DMS53 treated with DMSO at 0.1 percent for 48 hours (cell line): Measurements from ENCODE around the gene ZFAND3.

Experiments
- DNase-seq: peaks from one replicate; lab custom pipeline; 2025; ENCODE audit not compliant: unreplicated experiment; lab: John Stamatoyannopoulos, UW

ZFAND3 gene

DNA sequence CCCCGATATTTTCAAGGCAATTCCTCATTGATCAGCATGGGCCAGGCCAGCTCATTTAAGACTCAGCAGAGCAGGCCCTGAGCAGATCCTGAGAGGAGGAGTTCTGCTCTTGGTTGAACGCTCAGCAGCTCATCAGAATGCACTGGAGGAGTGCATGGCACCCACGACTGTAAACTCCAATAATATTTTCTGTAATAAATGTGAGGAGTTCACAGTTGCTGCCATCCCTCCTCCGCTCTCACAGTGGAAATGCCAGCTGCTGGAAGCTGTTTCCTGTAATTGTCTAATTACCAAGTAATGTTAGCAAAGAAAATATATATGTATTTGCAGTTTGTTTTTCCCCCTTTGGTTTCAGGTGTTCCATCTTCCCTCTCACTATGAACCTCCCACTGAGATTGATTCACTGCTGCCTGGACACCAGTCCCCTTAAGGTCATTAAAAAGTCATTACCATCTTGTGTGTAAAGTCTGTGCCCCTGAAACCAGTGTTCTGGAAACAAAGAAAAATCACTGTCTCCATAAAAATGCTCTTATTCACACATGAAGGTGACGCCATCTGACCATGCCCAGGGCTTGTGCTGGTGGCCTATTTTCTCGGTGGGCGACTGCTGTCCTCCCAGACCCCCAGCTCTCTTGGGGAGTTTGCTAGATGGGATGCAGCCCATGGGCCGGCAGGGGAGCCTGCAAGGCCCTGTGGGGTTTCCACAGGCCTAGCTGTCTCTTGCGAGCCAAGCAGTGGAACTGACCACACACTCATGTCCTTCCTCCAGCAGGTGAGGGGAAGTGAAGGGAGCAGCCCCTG lies 374.2 kb downstream of the ZFAND3 start:
- DNase-seq, result no peak

DNA sequence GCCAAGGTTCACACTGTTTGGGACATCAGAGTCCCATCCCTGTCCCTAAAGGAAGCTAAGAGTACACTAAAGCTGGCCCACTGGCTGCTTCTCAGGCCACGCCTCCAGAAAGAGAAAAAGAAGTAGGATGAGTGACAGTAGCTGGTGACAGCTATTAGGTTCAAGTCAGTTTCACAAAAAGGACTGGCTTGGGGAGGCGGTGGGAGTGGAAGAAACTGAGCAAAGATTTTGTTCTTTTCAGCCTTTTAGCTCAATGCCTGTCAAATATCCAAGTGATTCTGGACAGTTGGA lies 374.7 kb downstream of the ZFAND3 start:
- DNase-seq, result no peak

DNA sequence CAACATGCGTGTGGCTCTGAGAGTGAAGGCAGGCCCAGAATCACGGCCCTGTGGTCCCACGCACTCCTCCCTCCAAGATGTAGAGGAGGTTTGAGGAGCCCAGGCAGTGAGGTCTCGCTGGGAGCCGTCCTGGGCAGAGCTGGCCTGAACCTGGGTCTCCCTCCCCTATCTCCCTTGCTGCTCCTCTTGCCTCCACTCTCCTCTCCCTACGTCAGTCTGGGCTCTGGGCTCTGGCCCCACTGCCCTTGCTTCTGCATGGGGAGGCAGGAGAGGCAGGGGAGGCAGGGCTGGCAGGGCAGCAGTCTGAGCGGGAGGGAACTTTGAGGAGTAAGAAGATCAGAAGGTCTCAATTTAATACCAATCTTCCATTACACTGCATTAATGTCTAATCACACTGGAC lies 375.1 kb downstream of the ZFAND3 start:
- DNase-seq, result no peak

DNA sequence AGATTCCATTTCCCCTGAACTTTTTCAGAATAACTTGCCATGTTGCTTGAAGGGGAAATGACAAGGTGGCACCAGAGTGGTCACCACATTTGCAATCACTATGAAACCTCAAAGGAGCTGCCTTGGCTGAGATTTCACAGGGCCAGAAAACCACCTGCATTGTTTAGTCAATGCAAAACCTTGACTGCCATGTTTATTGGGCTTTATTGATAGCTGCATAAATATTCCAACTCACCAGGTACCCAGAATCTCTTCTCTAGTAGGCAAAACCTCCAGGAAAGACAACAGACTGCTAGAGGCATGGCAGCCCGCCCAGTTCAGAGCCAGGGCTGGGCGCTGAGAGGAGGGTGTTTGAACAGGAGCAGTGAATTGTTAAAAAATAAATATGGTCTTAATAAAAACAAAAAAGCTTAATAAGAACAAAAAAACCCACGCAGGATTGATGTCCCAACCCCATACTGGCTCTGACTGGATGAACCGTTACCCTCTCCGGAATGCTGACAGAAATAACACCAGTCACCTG lies 375.6 kb downstream of the ZFAND3 start:
- DNase-seq, result no peak

DNA sequence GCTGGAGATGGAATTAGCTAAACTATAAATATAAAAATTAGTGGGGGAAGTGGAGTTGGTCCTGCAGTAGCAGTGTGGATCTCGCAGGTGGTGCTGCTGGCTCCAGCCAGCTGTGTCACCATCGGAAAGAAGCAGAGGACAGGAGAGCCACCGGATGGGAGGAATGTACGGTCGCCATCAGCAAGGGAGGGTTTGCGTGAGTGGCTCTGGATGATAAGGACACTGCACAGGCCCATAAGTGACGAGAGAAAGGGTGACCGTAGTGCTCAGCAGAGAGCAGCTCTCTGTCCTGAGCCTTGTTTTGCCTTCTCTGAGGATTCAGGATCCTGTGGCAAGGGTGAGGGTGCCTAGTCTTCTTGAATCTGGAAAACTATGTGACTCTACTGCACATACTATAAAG lies 378.7 kb downstream of the ZFAND3 start:
- no peak for DNase-seq
